Smooth muscle cell of the brain vasculature (primary cell): ENCODE data around the gene RAD51B.

Source experiments
- DNase-seq: peaks from one replicate; pipeline ENCODE4 v3.0.0-alpha.2; 2012; ENCODE audit warnings: low read depth, low spot score

Gene RAD51B

DNA sequence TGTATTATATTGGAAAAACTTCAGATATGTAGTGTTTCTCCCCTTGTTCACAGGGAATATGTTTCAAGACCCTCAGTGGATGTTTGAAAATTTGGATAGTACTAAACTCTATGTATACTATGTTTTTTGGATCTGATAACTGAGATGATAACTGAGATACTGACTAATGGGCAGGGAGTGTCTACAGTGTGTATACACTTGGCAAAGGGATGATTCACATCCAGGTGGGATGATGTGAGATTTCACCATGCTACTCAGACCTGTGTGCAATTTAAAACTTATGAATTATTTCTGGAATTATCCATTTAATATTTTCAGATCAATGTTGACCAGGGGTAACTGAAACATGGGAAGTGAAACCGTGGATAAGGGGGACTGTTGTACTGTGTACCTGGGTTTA, 13.8 kb downstream of the RAD51B start:
- DNase-seq, result no peak

DNA sequence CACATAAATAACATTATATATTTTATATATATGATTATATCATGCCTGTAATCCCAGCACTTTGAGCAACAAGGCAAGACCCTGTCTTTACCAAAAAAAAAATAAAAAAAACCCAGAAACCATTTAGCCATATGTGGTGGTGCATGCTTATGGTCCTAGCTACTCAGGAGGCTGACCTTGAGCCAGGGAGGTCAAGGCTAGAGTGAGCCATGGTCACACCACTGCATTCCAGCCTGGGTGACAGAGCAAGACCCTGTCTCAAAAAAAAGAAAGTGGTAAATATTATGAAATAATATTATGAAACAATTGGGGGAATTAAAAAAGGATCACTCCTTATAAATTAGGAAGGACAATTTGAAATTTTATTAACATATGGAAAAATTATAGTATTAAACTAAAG, 16.0 kb downstream of the RAD51B start:
- no peak for DNase-seq

DNA sequence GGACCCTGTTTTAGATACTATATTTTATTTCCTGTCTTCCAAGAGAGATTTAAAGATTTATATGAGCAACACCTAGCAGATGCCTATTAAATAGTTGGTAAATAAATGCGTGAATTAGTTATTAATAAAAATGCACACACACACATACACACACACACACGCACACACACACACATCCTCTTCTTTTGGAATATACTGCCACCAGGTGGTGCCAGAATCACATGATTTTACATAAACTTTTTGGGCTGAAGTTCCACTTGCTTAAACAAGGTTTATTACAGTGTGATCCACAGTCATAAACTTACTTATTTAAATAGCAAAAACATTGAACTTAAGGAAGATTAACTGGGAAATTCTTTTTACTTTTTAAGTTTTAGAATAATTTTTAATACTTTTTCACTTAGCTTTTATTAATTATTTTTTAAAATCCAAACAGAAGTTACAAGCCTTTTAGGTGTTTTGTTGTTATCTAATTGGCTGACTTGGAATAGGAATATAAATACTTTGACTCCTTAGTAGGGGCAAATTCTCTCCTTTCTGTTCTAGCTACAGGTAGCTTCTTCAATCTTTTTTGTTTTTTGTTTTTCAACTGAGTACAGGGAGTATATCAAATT, 17.5 kb downstream of the RAD51B start:
- no peak for DNase-seq

DNA sequence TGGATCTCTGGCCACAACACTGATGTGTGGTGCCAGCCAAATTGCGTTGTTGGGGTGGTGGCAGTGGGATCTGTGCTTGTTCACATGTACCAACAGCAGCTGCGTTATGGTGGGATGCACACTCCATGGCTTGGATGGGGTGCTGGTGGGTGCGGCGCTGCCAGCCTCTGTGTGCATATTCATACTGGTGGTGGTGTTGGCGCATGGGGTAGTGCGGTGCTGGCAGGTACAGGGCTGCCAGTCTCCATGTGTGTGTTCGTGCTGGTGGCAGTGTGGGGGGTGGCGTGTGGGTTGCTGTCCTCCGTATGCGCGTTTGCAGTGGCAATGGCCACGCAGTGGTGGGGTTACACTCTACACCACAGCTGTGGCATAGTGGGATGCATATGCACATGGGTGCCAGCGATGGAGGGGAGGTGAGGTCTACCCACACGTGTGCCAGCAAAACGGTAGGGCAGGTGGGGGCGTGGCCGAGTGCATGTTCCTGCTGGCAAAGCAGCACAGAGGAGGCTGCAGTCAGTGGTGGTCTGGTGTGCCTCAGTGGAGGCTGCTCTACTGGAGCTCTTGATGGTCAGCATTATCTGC, 26.5 kb downstream of the RAD51B start:
- no peak for DNase-seq

- DNase-seq, result no peak
Measured at GRCh38 chr14:67850066-67850830, 30.7 kb downstream of the RAD51B start.

DNA sequence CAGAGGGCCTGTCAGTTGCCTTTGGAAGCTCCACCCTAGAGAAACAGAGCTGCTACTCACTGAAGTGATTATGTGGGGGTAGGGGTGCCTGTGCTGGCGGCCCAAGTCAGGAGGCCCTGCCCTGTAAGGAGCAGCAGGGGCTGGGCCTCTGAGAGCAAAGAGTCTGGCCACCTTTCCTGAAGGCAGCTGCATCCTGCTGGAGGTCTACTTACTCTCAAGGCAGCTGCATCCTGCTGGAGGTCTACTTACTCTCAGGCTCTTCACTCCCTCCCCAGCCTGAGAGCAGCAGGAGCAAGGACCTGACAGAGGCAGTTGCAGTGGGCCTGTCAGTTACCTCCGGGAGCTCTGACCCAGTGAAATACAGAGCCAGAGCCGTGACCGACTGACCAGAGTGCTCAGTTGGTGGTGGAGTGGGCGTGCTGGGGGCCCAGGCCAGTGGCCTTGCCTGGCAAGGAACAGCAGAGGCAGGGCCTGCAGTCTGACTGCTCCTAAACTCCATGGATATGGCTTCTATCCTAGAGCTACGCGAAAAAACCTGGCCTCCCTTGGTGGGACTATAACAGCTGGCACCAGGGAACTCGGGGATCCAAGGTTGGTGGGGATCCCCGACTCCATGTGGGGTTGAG, 32.3 kb downstream of the RAD51B start:
- DNase-seq, result no peak

DNA sequence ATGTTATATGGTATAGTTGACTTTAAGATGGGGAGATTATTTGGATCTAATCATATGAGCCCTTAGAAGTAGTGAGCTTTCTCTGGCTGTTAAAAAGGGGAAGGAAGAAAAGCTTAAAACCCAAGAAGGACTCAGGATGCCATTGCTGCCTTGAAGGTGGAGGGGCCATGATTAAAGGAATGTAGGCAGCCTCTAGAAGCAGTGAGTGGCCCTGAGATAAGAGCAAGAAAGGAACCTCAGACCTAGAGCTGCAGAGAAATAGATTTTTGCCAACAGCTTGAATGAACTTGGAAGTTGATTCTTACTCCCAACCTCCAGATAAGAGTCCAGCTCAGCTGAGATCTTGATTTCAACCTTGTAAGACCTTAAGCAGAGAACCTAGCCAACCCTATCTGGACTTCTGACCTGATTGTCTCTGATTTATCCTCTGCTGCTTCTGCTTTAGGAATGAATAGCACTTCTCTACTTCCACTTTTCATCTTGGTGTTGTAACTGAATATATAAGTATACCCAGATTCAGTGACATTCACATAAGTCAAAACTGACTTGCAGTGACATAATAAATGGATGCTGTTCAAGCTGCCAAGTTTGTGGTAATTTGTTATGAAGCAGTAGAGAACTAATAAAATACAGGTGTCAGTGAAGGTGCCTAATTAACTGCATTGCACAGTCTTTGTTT, 33.5 kb downstream of the RAD51B start:
- no peak for DNase-seq

DNA sequence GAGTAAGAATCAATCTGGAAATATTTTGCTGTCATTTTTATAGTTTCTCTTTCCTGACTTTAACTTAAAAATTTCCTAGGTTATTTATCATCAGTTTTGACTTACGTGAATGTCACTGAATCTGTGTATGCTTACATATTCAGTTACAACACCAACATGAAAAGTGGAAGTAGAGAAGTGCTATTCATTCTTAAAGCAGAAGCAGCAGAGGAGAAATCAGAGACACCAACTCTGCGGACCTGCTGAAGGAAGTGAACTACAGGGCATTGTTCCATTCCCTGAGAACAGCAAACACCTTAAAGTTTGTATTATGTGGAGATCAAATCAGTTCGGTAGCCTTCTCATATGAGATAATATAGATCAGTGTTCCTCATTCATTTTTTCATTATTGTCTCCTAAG, 34.1 kb downstream of the RAD51B start:
- DNase-seq, result no peak

DNA sequence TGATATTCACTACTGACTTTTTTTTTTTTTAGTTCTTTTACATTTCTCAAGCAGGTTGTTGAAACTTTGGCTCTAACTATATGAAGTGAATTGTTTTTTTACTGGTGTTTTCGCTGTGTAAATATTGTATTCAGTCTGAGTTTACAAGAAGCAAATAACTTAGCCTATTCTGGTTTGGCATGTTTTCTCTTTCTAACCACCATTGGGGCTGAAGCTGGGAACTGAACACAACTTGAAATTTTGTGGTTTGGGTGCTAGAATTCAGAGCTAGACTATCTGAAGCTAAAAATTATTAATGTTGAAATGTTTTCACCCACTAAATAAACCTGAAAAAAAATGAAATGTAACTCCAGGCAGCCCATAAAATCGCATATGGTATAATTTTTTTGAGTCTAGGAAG, 37.2 kb downstream of the RAD51B start:
- no peak for DNase-seq

GRCh38 chr14:67857778-67858350, 38.3 kb downstream of the RAD51B start:
- DNase-seq, result no peak

- no peak for DNase-seq
Measured at GRCh38 chr14:67859169-67859749, 39.7 kb downstream of the RAD51B start.

DNA sequence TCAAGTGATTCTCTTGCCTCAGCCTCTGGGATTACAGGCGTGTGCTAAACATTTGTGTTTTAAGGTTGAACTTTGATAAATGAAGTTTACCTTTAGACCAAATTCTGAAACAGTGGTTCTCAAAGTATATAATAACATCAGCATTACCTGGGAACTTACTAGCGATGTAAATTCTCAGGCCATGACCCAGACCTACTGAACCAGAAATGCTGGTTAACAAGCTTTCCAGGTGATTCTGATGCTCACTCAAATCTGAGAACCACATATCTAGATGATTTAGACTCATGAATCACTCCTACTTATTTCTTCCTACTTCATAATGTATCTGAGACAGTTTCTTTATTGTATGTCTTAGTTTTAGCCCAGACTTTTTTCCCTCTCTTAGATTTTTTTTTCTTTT, 43.6 kb downstream of the RAD51B start:
- no peak for DNase-seq

- DNase-seq, result no peak
Measured at GRCh38 chr14:67875175-67876006, 55.8 kb downstream of the RAD51B start.

- DNase-seq, result no peak
Measured at GRCh38 chr14:67879026-67879425, 59.4 kb downstream of the RAD51B start.

DNA sequence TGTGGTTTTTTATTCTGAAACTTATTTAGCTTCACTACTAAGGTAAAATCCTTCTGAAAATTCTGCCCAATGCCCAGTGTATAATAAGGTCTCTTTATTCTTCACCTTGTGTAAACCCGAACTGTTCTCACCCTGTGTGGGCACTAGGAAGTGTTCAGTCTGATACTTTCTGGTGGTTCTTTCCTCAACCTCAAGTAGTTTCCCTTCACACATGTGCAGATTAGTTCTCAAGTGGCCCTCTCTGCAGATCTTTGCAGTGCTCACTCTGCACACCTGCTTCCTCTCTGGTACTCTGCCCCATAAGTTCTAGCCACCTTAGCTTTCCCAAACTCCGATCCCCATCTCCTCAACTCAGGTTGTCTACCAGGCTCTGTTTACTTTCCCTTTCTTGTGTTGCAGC, 61.6 kb downstream of the RAD51B start:
- DNase-seq, result no peak

DNA sequence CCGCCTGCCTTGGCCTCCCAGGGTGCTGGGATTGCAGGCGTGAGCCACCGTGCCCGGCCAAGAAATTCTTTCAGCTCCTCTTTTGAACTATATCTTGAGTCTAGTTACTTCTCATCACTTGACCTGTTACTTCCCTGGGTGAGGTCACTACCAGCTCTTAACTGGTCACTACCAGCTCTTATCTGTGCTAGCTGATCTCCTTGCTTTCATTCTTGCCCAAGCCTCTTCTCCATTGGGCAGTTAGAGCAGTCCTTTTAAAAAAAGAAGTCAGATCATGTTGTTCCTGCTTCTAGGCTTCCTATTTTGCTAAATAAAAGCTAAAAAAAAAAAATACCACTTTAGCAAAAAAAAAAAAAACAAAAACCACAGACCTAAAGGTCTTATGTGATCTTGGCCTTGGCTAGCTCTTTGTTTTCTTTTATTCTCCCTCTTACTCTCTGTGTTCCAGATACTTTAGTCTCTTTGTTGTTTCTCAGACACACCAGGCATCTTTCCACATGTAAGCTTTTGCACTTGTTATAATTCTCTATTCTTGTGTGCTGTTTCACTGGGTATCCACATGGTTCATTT, 63.5 kb downstream of the RAD51B start:
- DNase-seq, result no peak

DNA sequence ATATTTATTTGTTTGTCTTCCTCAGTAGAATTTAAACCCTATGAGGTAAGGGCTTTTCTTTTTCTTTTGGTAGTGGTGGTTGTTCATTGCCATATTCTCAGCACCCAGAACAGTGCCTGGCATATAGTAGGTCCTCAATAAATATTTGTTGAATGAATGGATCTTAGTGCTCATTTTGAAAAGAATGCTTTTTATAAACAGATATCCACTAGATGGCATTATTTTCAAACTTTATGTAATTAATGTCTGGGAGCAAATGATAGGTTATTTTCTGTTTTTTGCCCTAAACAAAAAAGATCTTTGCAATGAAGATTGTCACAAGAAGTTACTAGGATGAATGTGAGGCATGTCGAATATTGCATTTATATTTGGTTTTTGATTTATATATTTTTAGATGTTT, 64.1 kb downstream of the RAD51B start:
- no peak for DNase-seq

- DNase-seq, result no peak
Measured at GRCh38 chr14:67886191-67886590, 66.6 kb downstream of the RAD51B start.

DNA sequence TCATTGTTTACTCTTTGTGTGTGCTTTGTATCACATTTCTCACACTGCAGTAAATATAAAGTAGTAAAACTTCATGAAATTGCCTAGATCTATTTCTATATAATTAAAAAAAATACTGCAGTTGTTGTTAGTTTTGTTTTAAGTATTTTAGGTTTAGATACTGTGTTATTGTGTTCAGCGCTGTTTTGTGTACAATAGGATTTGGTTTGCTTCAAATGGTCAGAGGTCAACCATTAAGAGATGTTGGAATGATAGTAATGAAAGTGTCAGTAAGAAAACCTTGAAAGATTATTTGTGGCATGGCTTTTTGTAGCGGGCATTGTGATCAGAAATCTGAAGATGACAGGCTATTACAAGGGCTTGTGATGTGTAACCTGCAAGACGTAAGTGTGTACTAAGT, 67.9 kb downstream of the RAD51B start:
- DNase-seq, result no peak

- DNase-seq, result no peak
Measured at GRCh38 chr14:67889455-67889854, 69.9 kb downstream of the RAD51B start.
